ENCODE measurements around the gene STEAP3. TPM values are rescaled to one million over a fixed set of nuclear protein-coding genes. Genes with fewer than 3 reads are reported as not detected.
"Not testable (repeated sequence)": the region's sequence is repeated elsewhere in the genome, so short reads cannot be mapped to it uniquely, and the experiment has no call there.

STEAP3 gene
- total RNA-seq, 1 experiment from 2014 or later = 6.0 TPM

GRCh38 chr2:119255760-119256581, 32.3 kb downstream of the STEAP3 start:
- no peak for DNase-seq (ENCODE audit: low spot score)
- in situ Hi-C loops (cut with HindIII; ENCODE audit: low sequenced_read_pairs) = no loop called here

GRCh38 chr2:119256582-119256921, 32.9 kb downstream of the STEAP3 start:
- in situ Hi-C loops (cut with HindIII; ENCODE audit: low sequenced_read_pairs) = no loop called here
- DNase-seq (ENCODE audit: low spot score) = no peak

- DNase-seq (ENCODE audit: low spot score) = no peak
- in situ Hi-C loops (cut with HindIII; ENCODE audit: low sequenced_read_pairs) = no loop called here
Observed at GRCh38 chr2:119257198-119257597, 33.6 kb downstream of the STEAP3 start.

- in situ Hi-C loops (cut with HindIII; ENCODE audit: low sequenced_read_pairs) = no loop called here
- DNase-seq (ENCODE audit: low spot score) = no peak
Observed at GRCh38 chr2:119259296-119259860, 35.7 kb downstream of the STEAP3 start.

- in situ Hi-C loops (cut with HindIII; ENCODE audit: low sequenced_read_pairs) = no loop called here
- DNase-seq (ENCODE audit: low spot score) = no peak
Observed at GRCh38 chr2:119260646-119261492, 37.2 kb downstream of the STEAP3 start.

- DNase-seq (ENCODE audit: low spot score) = no peak
- in situ Hi-C loops (cut with HindIII; ENCODE audit: low sequenced_read_pairs) = no loop called here
Observed at GRCh38 chr2:119261493-119262225, 38.0 kb downstream of the STEAP3 start.

GRCh38 chr2:119263025-119263424, 39.4 kb downstream of the STEAP3 start:
- in situ Hi-C loops (cut with HindIII; ENCODE audit: low sequenced_read_pairs) = no loop called here
- DNase-seq (ENCODE audit: low spot score) = no peak

GRCh38 chr2:119263656-119264055, 40.0 kb downstream of the STEAP3 start:
- in situ Hi-C loops (cut with HindIII; ENCODE audit: low sequenced_read_pairs) = no loop called here
- peak; percentile 85 for DNase-seq (ENCODE audit: low spot score)

- in situ Hi-C loops (cut with HindIII; ENCODE audit: low sequenced_read_pairs) = no loop called here
Observed at GRCh38 chr2:119264781-119265692, 41.4 kb downstream of the STEAP3 start.

GRCh38 chr2:119265693-119266066, 42.0 kb downstream of the STEAP3 start:
- DNase-seq (ENCODE audit: low spot score) = no peak

More at GRCh38 chr2:119264781-119265692, 41.4 kb downstream of the STEAP3 start:
- DNase-seq (ENCODE audit: low spot score) = peak; percentile 71

GRCh38 chr2:119266091-119266589, 42.5 kb downstream of the STEAP3 start:
- in situ Hi-C loops (cut with HindIII; ENCODE audit: low sequenced_read_pairs) = no loop called here
- no peak for DNase-seq (ENCODE audit: low spot score)

More at GRCh38 chr2:119265693-119266066, 42.0 kb downstream of the STEAP3 start:
- in situ Hi-C loops (cut with HindIII; ENCODE audit: low sequenced_read_pairs) = no loop called here

- in situ Hi-C loops (cut with HindIII; ENCODE audit: low sequenced_read_pairs) = no loop called here
- no peak for DNase-seq (ENCODE audit: low spot score)
Observed at GRCh38 chr2:119267604-119268003, 44.0 kb downstream of the STEAP3 start.

GRCh38 chr2:119276864-119277263, 53.2 kb downstream of the STEAP3 start:
- in situ Hi-C loops (cut with HindIII; ENCODE audit: low sequenced_read_pairs) = no loop called here
- no peak for DNase-seq (ENCODE audit: low spot score)

- in situ Hi-C loops (cut with HindIII; ENCODE audit: low sequenced_read_pairs); DNase-seq (ENCODE audit: low spot score): not testable (repeated sequence)
Observed at GRCh38 chr2:119278385-119278784, 54.8 kb downstream of the STEAP3 start.

GRCh38 chr2:119278946-119279345, 55.3 kb downstream of the STEAP3 start:
- in situ Hi-C loops (cut with HindIII; ENCODE audit: low sequenced_read_pairs) = no loop called here
- DNase-seq (ENCODE audit: low spot score) = no peak

GRCh38 chr2:119279666-119280065, 56.0 kb downstream of the STEAP3 start:
- in situ Hi-C loops (cut with HindIII; ENCODE audit: low sequenced_read_pairs) = no loop called here
- DNase-seq (ENCODE audit: low spot score) = no peak

GRCh38 chr2:119280680-119281079, 57.0 kb downstream of the STEAP3 start:
- in situ Hi-C loops (cut with HindIII; ENCODE audit: low sequenced_read_pairs) = no loop called here
- DNase-seq (ENCODE audit: low spot score) = no peak
